HepG2 (cell line): ENCODE data around the gene SIRT1. TPM values are rescaled to one million over a fixed set of nuclear protein-coding genes. Genes with fewer than 3 reads are reported as not detected.

Source experiments
- EED ChIP-seq: sonication (generic); formaldehyde crosslinking; IDR thresholded peaks from 2 replicates; pipeline ENCODE4 v1.5.0; 2020; ENCODE audit warnings: mild to moderate bottlenecking, missing genetic modification reagents
- ISL2 ChIP-seq: sonication (generic); formaldehyde crosslinking; IDR thresholded peaks from 2 replicates; pipeline ENCODE4 v1.5.0; 2020; ENCODE audit warnings: missing genetic modification reagents
- NFYB ChIP-seq: sonication (generic); formaldehyde crosslinking; IDR thresholded peaks from 2 replicates; pipeline ENCODE4 v1.4.0; 2020; ENCODE audit warnings: missing genetic modification reagents
- SOX5 ChIP-seq: IDR thresholded peaks from 2 replicates; pipeline ENCODE4 v1.6.1; 2016; ENCODE audit warnings: borderline replicate concordance
- SRF ChIP-seq: IDR thresholded peaks from 2 replicates; pipeline ENCODE4 v1.6.1; 2011; ENCODE audit warnings: mild to moderate bottlenecking, low read depth, low read length, moderate library complexity
- ZBTB20 ChIP-seq: sonication (generic); formaldehyde crosslinking; IDR thresholded peaks from 2 replicates; pipeline ENCODE4 v1.8.1; 2023; ENCODE audit warnings: missing genetic modification reagents, low read depth, mild to moderate bottlenecking, borderline replicate concordance
- ZBTB21 ChIP-seq: sonication (generic); formaldehyde crosslinking; IDR thresholded peaks from 2 replicates; pipeline ENCODE4 v1.4.0; 2020; ENCODE audit warnings: missing genetic modification reagents
- ZNF143 ChIP-seq: sonication (generic); formaldehyde crosslinking; IDR thresholded peaks from 2 replicates; pipeline ENCODE4 v1.4.0; 2020; ENCODE audit warnings: missing genetic modification reagents
- ZNF30 ChIP-seq: sonication (generic); formaldehyde crosslinking; IDR thresholded peaks from 2 replicates; pipeline ENCODE4 v1.5.0; 2020; ENCODE audit warnings: mild to moderate bottlenecking, missing genetic modification reagents
- ZNF558 ChIP-seq: sonication (generic); formaldehyde crosslinking; IDR thresholded peaks from 2 replicates; pipeline ENCODE4 v1.9.0; 2022; ENCODE audit warnings: mild to moderate bottlenecking, missing genetic modification reagents, borderline replicate concordance
- ZNF709 ChIP-seq: sonication (generic); formaldehyde crosslinking; IDR thresholded peaks from 2 replicates; pipeline ENCODE4 v1.5.0; 2020; ENCODE audit warnings: mild to moderate bottlenecking, missing genetic modification reagents
- ZNF772 ChIP-seq: sonication (generic); formaldehyde crosslinking; IDR thresholded peaks from 2 replicates; pipeline ENCODE4 v1.5.0; 2020; ENCODE audit warnings: mild to moderate bottlenecking, missing genetic modification reagents
- ZNF780A ChIP-seq: sonication (generic); formaldehyde crosslinking; IDR thresholded peaks from 2 replicates; pipeline ENCODE4 v1.8.0; 2022; ENCODE audit warnings: mild to moderate bottlenecking, missing genetic modification reagents, moderate library complexity
- polyA plus RNA-seq, 8 experiments: library from polyadenylated mRNA; depleted of rRNA in 3 of 8; stranded (reverse) in 7 of 8; unstranded in 1 of 8; fragments of >200 nt; fragmentation: Illumina TruSeq in 4 of 8; extraction: Trizol in 4 of 8; gene quantifications; 2 replicates each; pipeline versions ENCODE4 v1.2.1 to v1.2.3, GENCODE V29; 2011 to 2016; ENCODE audit warnings: low read depth in 4 of 8, missing spikeins in 1 of 8, mixed read lengths in 1 of 8; ENCODE audit not compliant: insufficient read depth in 1 of 8
- total RNA-seq, 5 experiments: library from RNA; depleted of rRNA; stranded (reverse); fragments of >200 nt; fragmentation: Illumina TruSeq; extraction: Trizol; gene quantifications; 2 replicates each; pipeline ENCODE4 v1.2.3, GENCODE V29; 2016; ENCODE audit warnings: low read depth in 1 of 5
- TF ChIP-seq, protein P1 (sequence below): sonication (generic); formaldehyde crosslinking; IDR thresholded peaks from 2 replicates; pipeline ENCODE4 v1.4.0; 2020; ENCODE audit warnings: mild to moderate bottlenecking, missing genetic modification reagents
- TF ChIP-seq, protein P2 (sequence below): sonication (generic); formaldehyde crosslinking; IDR thresholded peaks from 2 replicates; pipeline ENCODE4 v1.4.0; 2020; ENCODE audit warnings: missing genetic modification reagents
- TF ChIP-seq, protein P3 (sequence below): sonication (generic); formaldehyde crosslinking; IDR thresholded peaks from 2 replicates; pipeline ENCODE4 v1.4.0; 2020; ENCODE audit warnings: missing genetic modification reagents
- TF ChIP-seq, protein P4 (sequence below): sonication (generic); formaldehyde crosslinking; conservative IDR thresholded peaks from 2 replicates; pipeline ENCODE4 v1.4.0; 2020; ENCODE audit warnings: missing genetic modification reagents
- TF ChIP-seq, protein P5 (sequence below): sonication (generic); formaldehyde crosslinking; IDR thresholded peaks from 2 replicates; pipeline ENCODE4; 2020; ENCODE audit warnings: missing genetic modification reagents, mild to moderate bottlenecking, borderline replicate concordance
- TF ChIP-seq, protein P6 (sequence below): sonication (generic); formaldehyde crosslinking; IDR thresholded peaks from 2 replicates; pipeline ENCODE4 v1.9.0; 2021; ENCODE audit warnings: missing genetic modification reagents, mild to moderate bottlenecking, borderline replicate concordance

SIRT1 gene
- total and polyA plus RNA-seq, 2 of the 13 experiments (the other 11 are each of a cell fraction or from before 2014, with no cell fraction given), result 9.4 to 10.2 TPM

DNA sequence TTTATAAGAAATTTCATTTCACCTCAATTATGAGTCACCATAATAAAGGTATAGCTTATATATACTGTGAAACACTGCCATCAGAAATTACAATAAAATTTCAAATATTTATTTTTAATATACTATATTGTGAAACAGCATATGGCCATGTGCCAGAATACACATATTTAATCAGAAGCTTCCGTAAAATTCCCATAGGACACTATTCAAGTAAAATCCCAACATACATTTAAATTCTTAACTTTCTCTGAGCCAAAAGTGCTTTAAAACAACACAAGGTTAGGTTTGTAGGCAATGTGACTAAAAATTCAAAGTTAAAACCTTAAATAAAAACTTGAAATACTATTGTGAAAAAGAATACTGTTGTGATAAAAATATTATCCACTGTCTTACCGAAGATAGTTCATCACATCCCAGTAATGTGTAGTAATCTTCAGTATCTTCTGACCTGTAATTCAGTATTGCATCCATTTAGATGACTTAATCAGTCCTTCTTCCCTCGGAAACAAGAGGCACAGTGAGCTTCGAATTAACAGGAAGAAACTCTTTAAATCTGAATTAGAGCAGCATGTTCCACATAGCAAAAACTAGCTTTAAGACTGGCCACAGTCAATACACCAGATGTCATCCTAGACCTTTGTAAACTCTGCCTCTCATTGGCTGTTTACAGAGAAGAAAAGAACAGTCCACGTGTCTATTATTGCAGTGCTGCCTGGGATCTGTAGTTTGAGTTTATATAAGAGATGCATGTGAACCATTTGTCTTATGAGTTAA is 46.7 kb upstream of the SIRT1 start, which contains the start of gene DNAJC12 (continued):
- TF ChIP-seq, protein P1, sequence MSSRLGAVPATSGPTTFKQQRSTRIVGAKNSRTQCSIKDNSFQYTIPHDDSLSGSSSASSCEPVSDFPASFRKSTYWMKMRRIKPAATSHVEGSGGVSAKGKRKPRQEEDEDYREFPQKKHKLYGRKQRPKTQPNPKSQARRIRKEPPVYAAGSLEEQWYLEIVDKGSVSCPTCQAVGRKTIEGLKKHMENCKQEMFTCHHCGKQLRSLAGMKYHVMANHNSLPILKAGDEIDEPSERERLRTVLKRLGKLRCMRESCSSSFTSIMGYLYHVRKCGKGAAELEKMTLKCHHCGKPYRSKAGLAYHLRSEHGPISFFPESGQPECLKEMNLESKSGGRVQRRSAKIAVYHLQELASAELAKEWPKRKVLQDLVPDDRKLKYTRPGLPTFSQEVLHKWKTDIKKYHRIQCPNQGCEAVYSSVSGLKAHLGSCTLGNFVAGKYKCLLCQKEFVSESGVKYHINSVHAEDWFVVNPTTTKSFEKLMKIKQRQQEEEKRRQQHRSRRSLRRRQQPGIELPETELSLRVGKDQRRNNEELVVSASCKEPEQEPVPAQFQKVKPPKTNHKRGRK, result no peak
- TF ChIP-seq ZNF30 (CRISPR knock-in tag), result no peak
- TF ChIP-seq ZNF772, result no peak
- no peak for TF ChIP-seq ZNF558 (CRISPR knock-in tag)
- TF ChIP-seq, protein P2, sequence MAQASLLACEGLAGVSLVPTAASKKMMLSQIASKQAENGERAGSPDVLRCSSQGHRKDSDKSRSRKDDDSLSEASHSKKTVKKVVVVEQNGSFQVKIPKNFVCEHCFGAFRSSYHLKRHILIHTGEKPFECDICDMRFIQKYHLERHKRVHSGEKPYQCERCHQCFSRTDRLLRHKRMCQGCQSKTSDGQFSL, result no peak
- TF ChIP-seq, protein P3, sequence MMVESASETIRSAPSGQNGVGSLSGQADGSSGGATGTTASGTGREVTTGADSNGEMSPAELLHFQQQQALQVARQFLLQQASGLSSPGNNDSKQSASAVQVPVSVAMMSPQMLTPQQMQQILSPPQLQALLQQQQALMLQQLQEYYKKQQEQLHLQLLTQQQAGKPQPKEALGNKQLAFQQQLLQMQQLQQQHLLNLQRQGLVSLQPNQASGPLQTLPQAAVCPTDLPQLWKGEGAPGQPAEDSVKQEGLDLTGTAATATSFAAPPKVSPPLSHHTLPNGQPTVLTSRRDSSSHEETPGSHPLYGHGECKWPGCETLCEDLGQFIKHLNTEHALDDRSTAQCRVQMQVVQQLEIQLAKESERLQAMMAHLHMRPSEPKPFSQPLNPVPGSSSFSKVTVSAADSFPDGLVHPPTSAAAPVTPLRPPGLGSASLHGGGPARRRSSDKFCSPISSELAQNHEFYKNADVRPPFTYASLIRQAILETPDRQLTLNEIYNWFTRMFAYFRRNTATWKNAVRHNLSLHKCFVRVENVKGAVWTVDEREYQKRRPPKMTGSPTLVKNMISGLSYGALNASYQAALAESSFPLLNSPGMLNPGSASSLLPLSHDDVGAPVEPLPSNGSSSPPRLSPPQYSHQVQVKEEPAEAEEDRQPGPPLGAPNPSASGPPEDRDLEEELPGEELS (CRISPR knock-in tag), result no peak
- no peak for TF ChIP-seq SRF
- TF ChIP-seq ZNF709 (CRISPR knock-in tag), result no peak
- TF ChIP-seq ZBTB21 (CRISPR knock-in tag), result no peak
- no peak for TF ChIP-seq ZBTB20 (CRISPR knock-in tag)
- peak; percentile 69 for TF ChIP-seq NFYB
- peak; percentile 84 for TF ChIP-seq ZNF143 (CRISPR knock-in tag)
- TF ChIP-seq SOX5, result peak; percentile 53; the same call in 1 of the 2 replicates
- no peak for TF ChIP-seq ISL2 (CRISPR knock-in tag)
- TF ChIP-seq, protein P4, sequence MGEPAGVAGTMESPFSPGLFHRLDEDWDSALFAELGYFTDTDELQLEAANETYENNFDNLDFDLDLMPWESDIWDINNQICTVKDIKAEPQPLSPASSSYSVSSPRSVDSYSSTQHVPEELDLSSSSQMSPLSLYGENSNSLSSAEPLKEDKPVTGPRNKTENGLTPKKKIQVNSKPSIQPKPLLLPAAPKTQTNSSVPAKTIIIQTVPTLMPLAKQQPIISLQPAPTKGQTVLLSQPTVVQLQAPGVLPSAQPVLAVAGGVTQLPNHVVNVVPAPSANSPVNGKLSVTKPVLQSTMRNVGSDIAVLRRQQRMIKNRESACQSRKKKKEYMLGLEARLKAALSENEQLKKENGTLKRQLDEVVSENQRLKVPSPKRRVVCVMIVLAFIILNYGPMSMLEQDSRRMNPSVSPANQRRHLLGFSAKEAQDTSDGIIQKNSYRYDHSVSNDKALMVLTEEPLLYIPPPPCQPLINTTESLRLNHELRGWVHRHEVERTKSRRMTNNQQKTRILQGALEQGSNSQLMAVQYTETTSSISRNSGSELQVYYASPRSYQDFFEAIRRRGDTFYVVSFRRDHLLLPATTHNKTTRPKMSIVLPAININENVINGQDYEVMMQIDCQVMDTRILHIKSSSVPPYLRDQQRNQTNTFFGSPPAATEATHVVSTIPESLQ (CRISPR knock-in tag), result 0 out of 2 replicates have a peak, but pooled peaks have one; percentile 21
- TF ChIP-seq, protein P5, sequence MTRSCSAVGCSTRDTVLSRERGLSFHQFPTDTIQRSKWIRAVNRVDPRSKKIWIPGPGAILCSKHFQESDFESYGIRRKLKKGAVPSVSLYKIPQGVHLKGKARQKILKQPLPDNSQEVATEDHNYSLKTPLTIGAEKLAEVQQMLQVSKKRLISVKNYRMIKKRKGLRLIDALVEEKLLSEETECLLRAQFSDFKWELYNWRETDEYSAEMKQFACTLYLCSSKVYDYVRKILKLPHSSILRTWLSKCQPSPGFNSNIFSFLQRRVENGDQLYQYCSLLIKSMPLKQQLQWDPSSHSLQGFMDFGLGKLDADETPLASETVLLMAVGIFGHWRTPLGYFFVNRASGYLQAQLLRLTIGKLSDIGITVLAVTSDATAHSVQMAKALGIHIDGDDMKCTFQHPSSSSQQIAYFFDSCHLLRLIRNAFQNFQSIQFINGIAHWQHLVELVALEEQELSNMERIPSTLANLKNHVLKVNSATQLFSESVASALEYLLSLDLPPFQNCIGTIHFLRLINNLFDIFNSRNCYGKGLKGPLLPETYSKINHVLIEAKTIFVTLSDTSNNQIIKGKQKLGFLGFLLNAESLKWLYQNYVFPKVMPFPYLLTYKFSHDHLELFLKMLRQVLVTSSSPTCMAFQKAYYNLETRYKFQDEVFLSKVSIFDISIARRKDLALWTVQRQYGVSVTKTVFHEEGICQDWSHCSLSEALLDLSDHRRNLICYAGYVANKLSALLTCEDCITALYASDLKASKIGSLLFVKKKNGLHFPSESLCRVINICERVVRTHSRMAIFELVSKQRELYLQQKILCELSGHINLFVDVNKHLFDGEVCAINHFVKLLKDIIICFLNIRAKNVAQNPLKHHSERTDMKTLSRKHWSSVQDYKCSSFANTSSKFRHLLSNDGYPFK, result no peak
- TF ChIP-seq EED, result no peak
- no peak for TF ChIP-seq ZNF780A (CRISPR knock-in tag)
- TF ChIP-seq, protein P6, sequence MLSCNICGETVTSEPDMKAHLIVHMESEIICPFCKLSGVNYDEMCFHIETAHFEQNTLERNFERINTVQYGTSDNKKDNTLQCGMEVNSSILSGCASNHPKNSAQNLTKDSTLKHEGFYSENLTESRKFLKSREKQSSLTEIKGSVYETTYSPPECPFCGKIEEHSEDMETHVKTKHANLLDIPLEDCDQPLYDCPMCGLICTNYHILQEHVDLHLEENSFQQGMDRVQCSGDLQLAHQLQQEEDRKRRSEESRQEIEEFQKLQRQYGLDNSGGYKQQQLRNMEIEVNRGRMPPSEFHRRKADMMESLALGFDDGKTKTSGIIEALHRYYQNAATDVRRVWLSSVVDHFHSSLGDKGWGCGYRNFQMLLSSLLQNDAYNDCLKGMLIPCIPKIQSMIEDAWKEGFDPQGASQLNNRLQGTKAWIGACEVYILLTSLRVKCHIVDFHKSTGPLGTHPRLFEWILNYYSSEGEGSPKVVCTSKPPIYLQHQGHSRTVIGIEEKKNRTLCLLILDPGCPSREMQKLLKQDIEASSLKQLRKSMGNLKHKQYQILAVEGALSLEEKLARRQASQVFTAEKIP (CRISPR knock-in tag), result no peak
